Measurements from ENCODE around the gene OCEL1. TPM values are rescaled to one million over a fixed set of nuclear protein-coding genes. Genes with fewer than 3 reads are reported as not detected.
A peak's percentile ranks its signal among the peaks of the same experiment; 100 is the strongest.

The OCEL1 gene
- total and polyA plus RNA-seq, 2 of the 13 experiments (the other 11 are each of a cell fraction or from before 2014, with no cell fraction given) = 10.6 to 17.2 TPM

GRCh38 chr19:17235971-17236777 is 10.1 kb downstream of the OCEL1 start:
- WGBS (ENCODE audit: low lambda C conversion rate) = 95% methylated on average over 27 of the region's 27 CpGs
- FAIRE-seq (no peak), DNase-seq (ENCODE audit: low spot score) (no peak), ATAC-seq (no peak)
- Histone ChIP-seq H3K4me2 (ENCODE audit: low read depth, low read length) (no peak overlapping the region), H4K20me1 (ENCODE audit: insufficient read depth, low read length) (peaks cover 17% of the 10 kb centered on the region; the same call in 1 of the 2 replicates), H3K4me3 (replicated peaks in 1 of 3; ENCODE audit: insufficient read depth in 1 of 3, low read depth in 2 of 3, low read length in 3 of 3) (no peak overlapping the region), H3K27ac (ENCODE audit: extremely low read length, insufficient read depth, low read length) (no peak overlapping the region), H3K9me3 (ENCODE audit: low read length) (no peaks in the 10 kb centered on the region), H3K79me2 (ENCODE audit: insufficient read depth, low read length) (peaks cover 24% of the 10 kb centered on the region), H2AFZ (ENCODE audit: low read length) (no peak overlapping the region), H3K36me3 (replicated peaks in 1 of 2; ENCODE audit: control insufficient read depth in 1 of 2, insufficient read depth in 2 of 2, low read length in 2 of 2) (peaks cover 18 to 46% of the 10 kb centered on the region in 2 experiments), H3K4me1 (ENCODE audit: insufficient read depth, low read length) (peaks cover 46% of the 10 kb centered on the region), H3K27me3 (ENCODE audit: control insufficient read depth in 1 of 2, insufficient read depth in 2 of 2, low read length in 2 of 2) (no peaks in the 10 kb centered on the region), H3K9ac (ENCODE audit: insufficient read depth, low read depth, low read length) (no peak overlapping the region)
- in situ Hi-C loops (cut with HindIII; ENCODE audit: extremely low pct_ligation_motif_present, low pct_unique_long_range_greater_than_20kb) = no loop called here
- TF ChIP-seq NFKB2 (CRISPR knock-in tag; IDR thresholded peaks at IDR 0.05; ENCODE audit: borderline replicate concordance) = no peak
- TF ChIP-seq POLR2G (IDR thresholded peaks at IDR 0.05; ENCODE audit: low read depth, low read length) = 0 out of 2 replicates have a peak, but pooled peaks have one; percentile 28
- no peak for TF ChIP-seq GABPA (IDR thresholded peaks at IDR 0.05; ENCODE audit: low read depth, low read length)
- no peak for TF ChIP-seq GABPA (CRISPR knock-in tag; IDR thresholded peaks at IDR 0.05; ENCODE audit: low read depth)
- no peak for TF ChIP-seq ZNF3 (CRISPR knock-in tag; IDR thresholded peaks at IDR 0.05)
- no peak for TF ChIP-seq ZNF280B (CRISPR knock-in tag; IDR thresholded peaks at IDR 0.05; ENCODE audit: borderline replicate concordance)
- peak; percentile 57 for TF ChIP-seq RBM22 (optimal IDR thresholded peaks at IDR 0.05; ENCODE audit: low read length)
- TF ChIP-seq, protein P1, sequence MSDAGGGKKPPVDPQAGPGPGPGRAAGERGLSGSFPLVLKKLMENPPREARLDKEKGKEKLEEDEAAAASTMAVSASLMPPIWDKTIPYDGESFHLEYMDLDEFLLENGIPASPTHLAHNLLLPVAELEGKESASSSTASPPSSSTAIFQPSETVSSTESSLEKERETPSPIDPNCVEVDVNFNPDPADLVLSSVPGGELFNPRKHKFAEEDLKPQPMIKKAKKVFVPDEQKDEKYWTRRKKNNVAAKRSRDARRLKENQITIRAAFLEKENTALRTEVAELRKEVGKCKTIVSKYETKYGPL (CRISPR knock-in tag; IDR thresholded peaks at IDR 0.05) = no peak
- no peak for TF ChIP-seq ZNF264 (CRISPR knock-in tag; IDR thresholded peaks at IDR 0.05)
- no peak for TF ChIP-seq RERE (CRISPR knock-in tag; IDR thresholded peaks at IDR 0.05; ENCODE audit: low read depth)
- TF ChIP-seq MYNN (CRISPR knock-in tag; IDR thresholded peaks at IDR 0.05; ENCODE audit: low read depth) = no peak
- BruUV-seq (replicated peaks) = no TSS peak
- ChIA-PET CTCF (ENCODE audit: low intra/inter-chr PET ratio, low total read pairs) (no interaction called here), POLR2A (interaction anchor here (1.9 to 9.0 kb wide), 2 partner anchors 7 to 21 kb away, joined by 6 to 178 read pairs; partner anchors contain the start of genes OCEL1 and USE1)
- intact Hi-C loops (cut with micrococcal nuclease; ENCODE audit: unreplicated experiment) = no loop called here

Data from HepG2 (cell line).